Loucy (cell line): ENCODE data around the gene SMTNL2.
"Not testable (repeated sequence)": the region's sequence is repeated elsewhere in the genome, so short reads cannot be mapped to it uniquely, and the experiment has no call there.

Experiments used
- CTCF ChIP-seq: fragments of 200-600 bp; sonication (generic); conservative IDR thresholded peaks from 2 replicates; pipeline ENCODE4 v1.5.1; 2014; ENCODE audit warnings: mild to moderate bottlenecking, antibody characterized with exemption, low read length
- EZH2phosphoT487 ChIP-seq: fragments of 200-600 bp; IDR thresholded peaks from 2 replicates; pipeline ENCODE4 v1.6.1; 2018; ENCODE audit warnings: antibody characterized with exemption, mild to moderate bottlenecking, moderate library complexity, borderline replicate concordance

- not testable (repeated sequence) for TF ChIP-seq CTCF, EZH2phosphoT487
These were observed 40.2 kb downstream of the SMTNL2 start for GRCh38 chr17:4624451-4624911.
